ENCODE measurements around the gene KLHL14.
"Not testable (repeated sequence)": the region's sequence is repeated elsewhere in the genome, so short reads cannot be mapped to it uniquely, and the experiment has no call there.

Gene KLHL14

DNA sequence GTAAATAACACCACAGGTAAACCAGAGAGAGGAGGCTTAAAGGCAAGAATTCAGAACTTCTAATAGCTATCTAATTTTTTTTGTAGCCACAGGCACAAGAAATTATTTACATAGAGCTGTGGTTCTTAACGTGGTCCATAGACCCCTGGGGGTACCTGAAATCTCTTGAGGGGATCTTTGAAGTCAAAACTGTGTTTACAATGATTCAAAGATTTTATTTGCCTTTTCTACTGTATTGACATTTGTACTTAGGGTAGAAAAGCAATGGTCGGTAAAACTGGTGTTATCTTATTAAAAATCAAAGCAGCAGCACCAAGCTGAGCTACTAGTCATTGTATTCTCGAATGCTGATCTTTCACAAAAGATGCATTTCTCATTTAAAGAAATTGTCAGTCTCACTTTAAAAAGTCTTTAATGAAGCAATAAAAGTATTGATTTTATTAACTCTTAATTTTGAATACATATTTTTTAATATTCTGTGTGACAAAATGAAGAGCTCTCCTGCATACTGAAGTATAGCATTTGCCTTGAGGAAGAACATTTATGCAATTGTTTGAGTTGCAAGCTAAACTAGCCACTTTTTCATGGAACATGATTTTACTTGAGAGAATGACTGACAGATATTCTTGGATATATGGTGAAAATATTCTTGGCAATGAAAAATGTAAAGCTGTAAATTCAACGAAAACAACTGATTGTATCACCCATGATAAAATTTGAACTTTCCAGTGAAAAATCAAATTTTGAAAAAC, 25.6 kb upstream of the KLHL14 start:
- no peak overlapping the region for H3K9ac ChIP-seq (ENCODE audit: low read depth, low read length)
- no peaks in the 10 kb centered on the region for H3K4me1 ChIP-seq (ENCODE audit: control insufficient read depth, insufficient read depth, low read length)
- H3K4me3 ChIP-seq (ENCODE audit: low read length): no peak overlapping the region
- H3K27me3 ChIP-seq (ENCODE audit: control insufficient read depth, insufficient read depth, low read length): no peaks in the 10 kb centered on the region
- H3K36me3 ChIP-seq (ENCODE audit: insufficient read depth, low read length): no peaks in the 10 kb centered on the region
- no peak overlapping the region for H3K4me2 ChIP-seq (ENCODE audit: low read length)
- H3K9me3 ChIP-seq (replicated peaks; ENCODE audit: low read length): no peaks in the 10 kb centered on the region

GRCh38 chr18:32794667-32795066, 21.8 kb upstream of the KLHL14 start:
- H3K4me1 ChIP-seq (ENCODE audit: control insufficient read depth, insufficient read depth, low read length); H3K4me2 ChIP-seq (ENCODE audit: low read length); H3K9me3 ChIP-seq (replicated peaks; ENCODE audit: low read length); H3K9ac ChIP-seq (ENCODE audit: low read depth, low read length); H3K36me3 ChIP-seq (ENCODE audit: insufficient read depth, low read length); H3K27me3 ChIP-seq (ENCODE audit: control insufficient read depth, insufficient read depth, low read length); H3K4me3 ChIP-seq (ENCODE audit: low read length): not testable (repeated sequence)

DNA sequence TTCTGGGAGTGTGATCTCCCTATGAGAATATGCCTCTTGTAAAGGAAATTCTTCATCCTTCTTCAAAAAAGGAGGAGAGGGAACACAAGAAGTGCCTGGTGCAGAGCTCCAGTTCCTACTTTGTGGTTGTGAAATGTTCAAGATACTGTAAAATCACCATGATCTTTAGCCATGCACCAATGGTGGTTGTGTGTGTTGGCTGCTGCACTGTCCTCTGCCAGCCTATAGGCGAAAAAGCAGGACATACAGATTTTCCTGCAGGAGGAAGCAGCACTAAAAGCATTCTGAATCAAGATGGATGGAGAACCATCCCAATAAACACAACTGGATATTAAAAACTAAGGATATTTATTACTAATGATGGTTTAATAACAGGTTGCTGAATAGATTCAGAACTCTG, 6.2 kb upstream of the KLHL14 start:
- peaks cover 7% of the 10 kb centered on the region for H3K27me3 ChIP-seq (ENCODE audit: control insufficient read depth, insufficient read depth, low read length)
- H3K4me3 ChIP-seq (ENCODE audit: low read length): no peak overlapping the region
- H3K4me2 ChIP-seq (ENCODE audit: low read length): no peak overlapping the region
- no peaks in the 10 kb centered on the region for H3K9me3 ChIP-seq (replicated peaks; ENCODE audit: low read length)
- no peaks in the 10 kb centered on the region for H3K36me3 ChIP-seq (ENCODE audit: insufficient read depth, low read length)
- H3K4me1 ChIP-seq (ENCODE audit: control insufficient read depth, insufficient read depth, low read length): no peaks in the 10 kb centered on the region
- no peak overlapping the region for H3K9ac ChIP-seq (ENCODE audit: low read depth, low read length)

DNA sequence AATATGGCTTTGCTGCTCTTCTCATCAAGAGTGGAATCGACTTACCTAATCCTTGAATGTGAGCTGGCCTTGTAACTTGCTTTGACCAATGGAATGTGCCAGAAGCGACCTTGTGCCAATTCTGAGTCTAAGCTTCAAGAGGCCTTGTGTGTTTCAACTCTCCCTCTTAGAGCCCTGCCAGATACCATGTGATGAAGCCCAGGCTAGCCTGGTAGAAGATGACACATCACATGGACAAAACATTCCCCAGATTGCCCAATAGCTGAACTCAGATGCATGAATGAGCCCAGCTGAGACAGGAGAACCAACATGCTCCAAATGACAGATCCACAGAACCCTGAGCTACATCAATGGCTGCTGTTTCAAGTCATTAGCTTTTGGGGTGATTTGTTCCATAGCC, 4.2 kb upstream of the KLHL14 start:
- Histone ChIP-seq H3K9me3 (replicated peaks; ENCODE audit: low read length) (no peaks in the 10 kb centered on the region), H3K4me2 (ENCODE audit: low read length) (no peak overlapping the region), H3K9ac (ENCODE audit: low read depth, low read length) (no peak overlapping the region), H3K4me1 (ENCODE audit: control insufficient read depth, insufficient read depth, low read length) (no peaks in the 10 kb centered on the region), H3K27me3 (ENCODE audit: control insufficient read depth, insufficient read depth, low read length) (peaks cover 19% of the 10 kb centered on the region), H3K4me3 (ENCODE audit: low read length) (no peak overlapping the region), H3K36me3 (ENCODE audit: insufficient read depth, low read length) (no peaks in the 10 kb centered on the region)

DNA sequence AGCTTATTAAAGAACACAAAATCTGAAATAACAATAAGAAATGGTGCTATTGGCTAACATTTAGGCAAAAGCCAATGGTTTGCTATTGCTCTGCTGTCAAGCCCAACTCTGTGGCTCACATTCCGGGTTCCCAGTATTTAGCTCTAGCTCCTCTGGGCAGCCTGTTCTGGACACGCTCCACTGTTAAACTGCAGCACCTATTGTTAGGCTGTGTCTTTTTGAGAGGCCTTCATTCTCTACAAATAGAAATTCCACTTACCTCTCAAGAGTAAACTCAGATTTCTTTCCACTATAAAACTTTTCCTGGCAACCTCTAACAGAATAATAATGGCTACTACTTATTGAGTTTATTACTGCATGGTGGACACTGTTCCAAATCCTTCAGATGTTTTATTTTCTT, 3.7 kb upstream of the KLHL14 start:
- Histone ChIP-seq H3K4me1 (ENCODE audit: control insufficient read depth, insufficient read depth, low read length) (no peaks in the 10 kb centered on the region), H3K9me3 (replicated peaks; ENCODE audit: low read length) (no peaks in the 10 kb centered on the region), H3K27me3 (ENCODE audit: control insufficient read depth, insufficient read depth, low read length) (peaks cover 20% of the 10 kb centered on the region), H3K9ac (ENCODE audit: low read depth, low read length) (no peak overlapping the region), H3K4me3 (ENCODE audit: low read length) (no peak overlapping the region), H3K4me2 (ENCODE audit: low read length) (no peak overlapping the region), H3K36me3 (ENCODE audit: insufficient read depth, low read length) (no peaks in the 10 kb centered on the region)

GRCh38 chr18:32775628-32776027, 2.8 kb upstream of the KLHL14 start:
- H3K4me2 ChIP-seq (ENCODE audit: low read length): no peak overlapping the region
- peaks cover 5% of the 10 kb centered on the region for H3K4me1 ChIP-seq (ENCODE audit: control insufficient read depth, insufficient read depth, low read length)
- no peaks in the 10 kb centered on the region for H3K36me3 ChIP-seq (ENCODE audit: insufficient read depth, low read length)
- H3K9ac ChIP-seq (ENCODE audit: low read depth, low read length): no peak overlapping the region
- no peaks in the 10 kb centered on the region for H3K9me3 ChIP-seq (replicated peaks; ENCODE audit: low read length)
- no peak overlapping the region for H3K4me3 ChIP-seq (ENCODE audit: low read length)
- peaks cover 29% of the 10 kb centered on the region for H3K27me3 ChIP-seq (ENCODE audit: control insufficient read depth, insufficient read depth, low read length)

GRCh38 chr18:32773382-32773712, 524 bp upstream of the KLHL14 start:
- Histone ChIP-seq H3K9me3 (replicated peaks; ENCODE audit: low read length) (no peaks in the 10 kb centered on the region), H3K36me3 (ENCODE audit: insufficient read depth, low read length) (no peaks in the 10 kb centered on the region), H3K27me3 (ENCODE audit: control insufficient read depth, insufficient read depth, low read length) (peaks cover 46% of the 10 kb centered on the region), H3K4me2 (ENCODE audit: low read length) (no peak overlapping the region), H3K9ac (ENCODE audit: low read depth, low read length) (no peak overlapping the region), H3K4me3 (ENCODE audit: low read length) (no peak overlapping the region), H3K4me1 (ENCODE audit: control insufficient read depth, insufficient read depth, low read length) (peaks cover 9% of the 10 kb centered on the region)

- Histone ChIP-seq H3K27me3 (ENCODE audit: control insufficient read depth, insufficient read depth, low read length) (peaks cover 56% of the 10 kb centered on the region), H3K4me2 (ENCODE audit: low read length) (peak overlapping the region; percentile 37), H3K4me3 (ENCODE audit: low read length) (no peak overlapping the region), H3K9ac (ENCODE audit: low read depth, low read length) (no peak overlapping the region), H3K9me3 (replicated peaks; ENCODE audit: low read length) (no peaks in the 10 kb centered on the region), H3K4me1 (ENCODE audit: control insufficient read depth, insufficient read depth, low read length) (peaks cover 9% of the 10 kb centered on the region), H3K36me3 (ENCODE audit: insufficient read depth, low read length) (no peaks in the 10 kb centered on the region)
These were observed 797 bp downstream of the KLHL14 start for GRCh38 chr18:32771871-32772580.

GRCh38 chr18:32771169-32771751, 1.6 kb downstream of the KLHL14 start:
- H3K9me3 ChIP-seq (replicated peaks; ENCODE audit: low read length): no peaks in the 10 kb centered on the region
- H3K9ac ChIP-seq (ENCODE audit: low read depth, low read length): no peak overlapping the region
- H3K27me3 ChIP-seq (ENCODE audit: control insufficient read depth, insufficient read depth, low read length): peaks cover 59% of the 10 kb centered on the region
- H3K36me3 ChIP-seq (ENCODE audit: insufficient read depth, low read length): no peaks in the 10 kb centered on the region
- peak overlapping the region; percentile 39 for H3K4me2 ChIP-seq (ENCODE audit: low read length)
- H3K4me3 ChIP-seq (ENCODE audit: low read length): peak overlapping the region; percentile 34
- peaks cover 9% of the 10 kb centered on the region for H3K4me1 ChIP-seq (ENCODE audit: control insufficient read depth, insufficient read depth, low read length)

GRCh38 chr18:32770666-32771168, 2.1 kb downstream of the KLHL14 start:
- H3K4me3 ChIP-seq (ENCODE audit: low read length): peak overlapping the region; percentile 34
- H3K36me3 ChIP-seq (ENCODE audit: insufficient read depth, low read length): no peaks in the 10 kb centered on the region
- H3K27me3 ChIP-seq (ENCODE audit: control insufficient read depth, insufficient read depth, low read length): peaks cover 62% of the 10 kb centered on the region
- no peaks in the 10 kb centered on the region for H3K9me3 ChIP-seq (replicated peaks; ENCODE audit: low read length)
- H3K4me2 ChIP-seq (ENCODE audit: low read length): peak overlapping the region; percentile 39
- H3K9ac ChIP-seq (ENCODE audit: low read depth, low read length): no peak overlapping the region
- peaks cover 9% of the 10 kb centered on the region for H3K4me1 ChIP-seq (ENCODE audit: control insufficient read depth, insufficient read depth, low read length)

DNA sequence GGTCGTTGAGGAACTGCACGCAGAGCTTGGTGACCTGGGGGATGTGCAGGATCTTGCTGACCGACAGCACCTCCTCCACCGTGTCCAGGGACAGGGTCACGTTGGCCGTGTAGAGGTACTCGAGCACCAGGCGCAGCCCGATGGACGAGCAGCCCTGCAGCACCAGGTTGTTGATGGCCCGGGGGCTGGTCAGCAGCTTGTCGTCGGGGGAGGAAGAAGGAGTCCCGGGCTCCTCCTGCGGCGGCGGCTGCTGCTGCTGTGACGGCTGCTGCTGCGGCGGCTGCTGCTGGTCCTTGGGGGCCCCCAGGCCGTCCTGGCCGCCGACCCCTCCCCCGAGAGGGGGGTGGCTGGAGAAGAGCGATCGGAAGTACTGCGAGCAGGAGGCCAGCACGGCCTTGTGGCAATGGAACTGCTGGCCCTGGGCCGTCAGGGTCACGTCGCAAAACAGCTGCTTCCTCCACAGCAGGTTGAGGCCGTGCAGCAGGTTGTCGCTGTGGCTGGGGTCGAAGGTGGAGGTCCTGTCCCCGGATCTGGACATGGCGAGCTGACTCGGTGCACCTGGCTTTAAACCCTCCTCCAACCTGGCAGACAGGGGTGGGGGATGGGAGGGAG, 2.7 kb downstream of the KLHL14 start:
- no peak overlapping the region for H3K4me3 ChIP-seq (ENCODE audit: low read length)
- H3K4me2 ChIP-seq (ENCODE audit: low read length): no peak overlapping the region
- no peaks in the 10 kb centered on the region for H3K9me3 ChIP-seq (replicated peaks; ENCODE audit: low read length)
- no peaks in the 10 kb centered on the region for H3K36me3 ChIP-seq (ENCODE audit: insufficient read depth, low read length)
- peaks cover 66% of the 10 kb centered on the region for H3K27me3 ChIP-seq (ENCODE audit: control insufficient read depth, insufficient read depth, low read length)
- H3K4me1 ChIP-seq (ENCODE audit: control insufficient read depth, insufficient read depth, low read length): peaks cover 9% of the 10 kb centered on the region
- H3K9ac ChIP-seq (ENCODE audit: low read depth, low read length): no peak overlapping the region
